HG03108 (cell line): Measurements from ENCODE around the gene RNF212B.

Experiments used
- ATAC-seq: cut with Tn5 transposase; IDR thresholded peaks from one replicate; pipeline ENCODE4 v1.9.1; 2021; ENCODE audit warnings: moderate library complexity; ENCODE audit not compliant: unreplicated experiment

Gene RNF212B

GRCh38 chr14:23319746-23320583, 82.2 kb downstream of the RNF212B start:
- no peak for ATAC-seq

- peak; percentile 85 for ATAC-seq
Measured at GRCh38 chr14:23320584-23321571, 83.1 kb downstream of the RNF212B start, which contains the start of gene PABPN1. PABPN1 (plus strand) TSS chr14:23321457; CDS start chr14:23321470, 13 bp downstream.

GRCh38 chr14:23321572-23322547, 84.1 kb downstream of the RNF212B start:
- peak; percentile 6 for ATAC-seq
